Panc1 (cell line): ENCODE results near the gene ONECUT1.

ENCODE experiments used
- CTCF ChIP-seq: fragments of 450-650 bp; IDR thresholded peaks from 2 replicates; pipeline ENCODE4 v1.5.1; 2017; ENCODE audit warnings: mild to moderate bottlenecking
- POLR2AphosphoS5 ChIP-seq: IDR thresholded peaks from 2 replicates; pipeline ENCODE4 v1.6.1; 2012; ENCODE audit warnings: mild to moderate bottlenecking, low read depth, low read length, moderate library complexity
- REST ChIP-seq, 2 experiments: IDR thresholded peaks; 2 replicates each; pipeline ENCODE4 v1.6.1; 2011 to 2012; ENCODE audit warnings: low read depth in 2 of 2, control low read depth in 1 of 2, low read length in 1 of 2, mild to moderate bottlenecking in 1 of 2, moderate library complexity in 1 of 2; ENCODE audit not compliant: insufficient read depth in 1 of 2
- SIN3A ChIP-seq: IDR thresholded peaks from 2 replicates; pipeline ENCODE4 v1.6.1; 2012; ENCODE audit warnings: low read depth, mild to moderate bottlenecking, low read length, moderate library complexity, borderline replicate concordance; ENCODE audit not compliant: insufficient read depth
- TCF7L2 ChIP-seq: IDR thresholded peaks from 2 replicates; pipeline ENCODE4 v1.6.1; 2011; ENCODE audit warnings: mild to moderate bottlenecking, low read depth, low read length, inconsistent platforms

DNA sequence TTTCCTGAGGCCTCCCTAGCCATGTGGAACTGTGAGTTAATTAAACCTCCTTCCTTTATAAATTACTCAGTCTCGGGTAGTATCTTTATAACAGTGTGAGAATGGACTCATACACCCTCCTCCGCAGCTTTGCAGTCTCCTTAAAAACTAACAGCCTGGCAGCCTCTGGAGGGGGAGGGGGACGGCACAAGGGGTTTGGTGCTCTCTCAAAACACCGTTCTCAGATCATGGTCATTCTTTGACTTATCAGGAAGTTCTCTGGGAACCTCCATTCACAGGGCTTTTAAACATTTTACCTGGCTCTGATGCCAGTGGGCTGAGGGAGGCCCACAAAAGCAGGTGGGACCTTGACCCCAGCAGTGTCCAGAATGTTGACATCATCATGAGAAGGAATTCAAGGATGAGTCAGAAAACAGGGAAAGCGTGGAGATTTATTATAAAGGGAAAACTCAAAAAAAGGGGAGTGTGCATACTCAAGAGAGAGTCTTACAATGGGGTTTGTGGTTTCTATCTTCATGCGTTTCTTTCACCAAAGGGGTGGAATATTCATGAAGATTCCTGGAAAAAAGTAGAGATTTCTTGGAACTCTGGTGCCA is 43.9 kb downstream of the ONECUT1 start:
- no peak for TF ChIP-seq CTCF
- no peak for TF ChIP-seq POLR2AphosphoS5
- TF ChIP-seq REST (IDR thresholded peaks at IDR 0.05; ENCODE audit: insufficient read depth in 1 of 2, low read depth in 2 of 2, low read length in 1 of 2) = no peak
- TF ChIP-seq TCF7L2 = no peak
- TF ChIP-seq SIN3A = no peak
